ENCODE measurements around the gene PLCXD3.
A peak's percentile ranks its signal among the peaks of the same experiment; 100 is the strongest.

PLCXD3 gene

DNA sequence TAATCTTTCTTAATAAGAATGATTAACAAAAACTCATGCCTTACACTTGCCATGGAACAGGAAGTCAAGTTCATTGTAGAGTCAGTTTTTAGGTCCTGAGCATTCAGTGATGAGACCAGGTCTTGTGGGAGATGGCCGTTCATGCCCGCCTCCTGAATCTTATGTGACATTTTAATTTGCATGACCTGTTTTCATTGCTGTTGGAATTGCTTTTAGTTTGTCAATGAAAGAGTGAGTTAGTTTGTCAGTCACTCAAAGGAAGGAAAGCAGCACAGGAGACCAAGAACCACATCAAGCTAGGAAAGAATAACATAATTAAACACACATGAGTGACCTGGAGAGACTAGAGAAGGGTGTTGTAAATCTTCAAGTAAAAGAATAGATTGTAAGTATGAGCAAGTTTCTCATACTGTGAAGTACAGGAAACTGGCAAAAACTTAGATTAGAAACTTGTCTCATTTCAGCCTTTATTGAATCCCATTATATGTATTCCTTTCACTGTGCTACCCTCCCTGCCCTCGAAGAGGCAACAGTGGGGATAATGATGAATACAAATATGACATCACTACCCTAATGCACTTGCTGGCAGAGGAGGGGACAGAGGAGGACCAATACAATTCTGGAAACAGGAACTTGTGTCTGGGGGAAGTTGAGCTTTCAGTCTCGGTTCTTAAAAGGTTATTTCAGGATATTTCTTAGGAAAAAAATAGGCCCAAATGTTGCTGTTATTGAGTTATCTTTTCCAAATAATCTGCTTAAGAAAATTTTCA is 232.7 kb downstream of the PLCXD3 start:
- no peak for DNase-seq

- no peak for DNase-seq
Observed at GRCh38 chr5:41275813-41276512, 234.4 kb downstream of the PLCXD3 start.

DNA sequence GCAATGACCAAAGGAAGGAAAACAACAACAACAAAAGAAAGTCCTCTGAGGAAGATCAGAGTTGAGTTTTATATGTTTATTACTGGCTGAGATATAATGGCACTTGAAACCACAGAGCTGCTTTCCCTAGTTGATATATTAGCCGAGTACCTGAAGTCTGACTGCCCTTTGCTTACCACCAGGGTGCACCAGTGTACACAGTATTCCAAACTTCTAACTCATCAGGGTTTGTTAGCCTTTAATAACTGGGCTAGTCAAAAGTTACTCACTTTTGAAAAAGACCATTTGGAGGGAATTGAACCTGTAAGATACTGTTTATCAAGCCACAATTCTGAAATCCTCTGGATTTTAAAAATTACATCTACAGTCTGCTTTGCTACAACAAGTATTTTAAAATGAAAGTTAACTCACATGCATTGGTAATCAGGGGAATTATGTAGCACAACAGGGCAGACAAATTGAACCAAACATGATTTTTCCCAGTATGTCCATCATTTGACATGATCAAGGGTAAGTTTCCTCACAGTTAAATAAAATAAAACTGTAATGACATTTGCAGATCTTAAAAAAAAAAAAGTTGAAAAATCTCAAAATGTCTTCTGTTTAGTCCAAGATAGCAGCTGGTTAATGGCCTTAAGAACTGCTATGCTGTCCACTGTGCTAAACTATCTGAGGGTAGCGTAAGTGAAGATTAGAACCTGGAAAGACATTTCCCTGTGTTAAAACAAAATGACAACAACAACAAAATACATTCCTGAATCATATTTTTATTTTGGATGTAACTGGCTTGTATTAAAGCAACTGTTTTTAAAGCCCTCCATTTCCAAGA is 239.8 kb downstream of the PLCXD3 start:
- DNase-seq: peak; percentile 42

- DNase-seq: no peak
Observed at GRCh38 chr5:41268894-41269293, 241.5 kb downstream of the PLCXD3 start.

DNA sequence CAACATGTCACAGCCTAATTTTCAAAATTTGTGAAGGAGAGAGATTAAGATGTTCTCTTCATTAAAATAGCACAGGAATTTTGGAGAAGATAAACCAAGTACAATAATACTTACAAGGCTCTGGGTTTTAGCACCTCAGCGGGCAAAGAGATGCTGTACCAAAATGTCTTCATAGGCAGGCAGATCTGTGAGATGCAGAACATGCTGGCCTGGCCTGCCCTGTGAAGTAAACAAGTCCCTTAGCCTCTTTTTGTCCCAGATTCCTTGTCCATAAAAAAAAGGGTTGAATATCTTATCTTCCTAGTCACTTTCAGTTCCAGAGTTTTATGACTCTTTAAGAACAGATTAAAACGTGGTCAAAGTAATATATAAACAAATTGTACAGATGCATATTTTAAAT is 244.0 kb downstream of the PLCXD3 start:
- no peak for DNase-seq

GRCh38 chr5:41264019-41264418 is 246.4 kb downstream of the PLCXD3 start:
- DNase-seq: no peak

DNA sequence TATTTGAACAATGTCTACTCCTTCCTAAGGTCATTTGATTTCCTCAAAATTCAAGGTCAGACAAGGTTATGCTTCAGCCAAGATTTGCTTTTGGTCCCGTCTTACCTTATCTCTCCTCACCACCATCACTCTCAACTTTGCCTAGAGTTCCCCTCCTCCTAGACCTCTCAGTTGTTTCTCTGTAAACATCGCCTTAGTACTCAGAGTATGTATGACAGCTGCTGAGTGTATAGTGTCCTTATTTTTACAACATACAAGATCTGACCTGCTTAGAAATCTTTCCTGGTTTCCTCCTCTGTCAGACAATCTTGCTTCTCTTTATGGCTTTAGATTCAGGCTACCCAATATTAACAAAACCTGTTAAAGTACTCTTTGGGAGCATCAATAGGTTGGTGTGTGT is 247.1 kb downstream of the PLCXD3 start:
- DNase-seq: no peak

All from NCI-H82 (cell line).